DMS53 (cell line): Measurements from ENCODE around the gene ARNT2.
A peak's percentile ranks its signal among the peaks of the same experiment; 100 is the strongest.

Experiments
- DNase-seq: peaks from one replicate; lab custom pipeline; 2025; lab: John Stamatoyannopoulos, UW

ARNT2 gene

DNA sequence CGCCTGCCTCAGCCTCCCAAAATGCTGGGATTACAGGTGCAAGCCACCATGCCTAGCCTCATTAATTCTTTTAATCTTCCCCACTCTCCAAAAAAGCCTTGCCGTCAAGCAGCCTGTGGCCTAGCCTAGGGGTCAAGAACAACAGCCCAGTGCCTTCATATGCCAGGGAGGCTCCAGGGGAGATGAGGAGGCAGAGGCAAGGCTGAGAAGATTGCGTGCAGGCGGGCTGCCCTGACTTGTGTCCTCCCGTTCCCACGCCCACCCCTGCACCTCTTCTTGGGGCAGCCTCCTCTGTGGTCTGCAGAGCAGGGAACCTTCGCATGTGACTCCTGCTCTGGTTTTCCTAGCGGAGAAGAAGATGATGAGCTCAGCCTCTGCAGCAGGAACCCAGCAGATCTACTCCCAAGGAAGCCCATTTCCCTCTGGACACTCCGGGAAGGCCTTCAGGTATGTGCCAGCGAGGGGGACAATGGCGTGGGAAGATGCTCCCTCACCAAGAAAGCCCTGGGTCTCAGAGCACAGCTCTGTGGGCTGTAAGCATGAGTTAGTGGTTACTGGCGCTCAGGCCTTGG, 172.4 kb downstream of the ARNT2 start:
- no peak for DNase-seq

DNA sequence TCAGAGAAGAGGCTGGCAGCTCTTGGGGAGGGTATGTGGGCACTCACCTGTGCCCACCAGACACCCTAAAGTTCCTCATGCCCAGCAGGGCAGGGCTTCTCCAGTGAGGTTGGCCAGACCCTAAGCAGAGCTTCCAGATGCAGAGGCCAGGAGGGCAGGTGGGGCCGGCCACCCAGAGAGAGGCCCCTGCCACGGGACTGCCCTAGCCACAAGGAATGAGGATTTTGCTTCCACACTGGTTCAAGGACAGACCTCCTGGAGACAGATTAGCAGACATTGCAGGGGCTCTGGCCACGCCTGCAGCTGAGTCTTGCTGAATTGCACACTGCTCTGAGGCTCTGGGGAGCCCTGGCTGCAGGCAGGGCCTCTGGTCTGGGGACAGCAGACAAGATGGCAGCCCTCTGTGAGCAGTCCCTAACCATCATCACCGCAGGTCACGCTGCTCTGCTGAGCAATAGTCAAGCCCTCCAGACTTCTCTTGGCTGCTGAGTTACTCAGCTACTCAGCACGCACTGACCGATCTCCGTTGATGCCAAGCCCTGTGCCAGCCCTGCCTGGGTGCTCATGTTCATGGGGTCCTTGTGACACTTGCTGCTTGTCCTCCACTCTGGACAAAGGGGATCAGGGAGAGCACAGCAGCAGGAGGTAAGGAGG, 173.5 kb downstream of the ARNT2 start:
- no peak for DNase-seq

DNA sequence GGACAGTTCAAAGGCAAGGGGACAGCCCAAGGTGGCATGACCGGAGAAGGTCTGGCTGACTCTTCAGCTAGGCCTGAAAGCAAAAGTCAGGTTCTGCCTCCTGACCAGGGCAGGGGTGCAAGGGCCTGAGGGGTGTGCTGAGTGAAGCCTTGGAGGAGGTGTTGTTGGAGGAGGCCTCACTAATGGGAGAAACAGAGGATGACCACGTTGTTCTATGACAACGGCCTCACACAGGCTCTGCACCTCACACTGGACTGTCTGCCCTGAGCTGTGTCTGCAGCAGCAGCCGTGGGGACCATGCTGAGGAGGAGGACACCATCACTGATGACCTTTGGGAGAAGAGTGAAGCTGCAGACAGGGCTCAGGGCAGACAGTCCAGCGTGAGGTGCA, 174.0 kb downstream of the ARNT2 start:
- no peak for DNase-seq

DNA sequence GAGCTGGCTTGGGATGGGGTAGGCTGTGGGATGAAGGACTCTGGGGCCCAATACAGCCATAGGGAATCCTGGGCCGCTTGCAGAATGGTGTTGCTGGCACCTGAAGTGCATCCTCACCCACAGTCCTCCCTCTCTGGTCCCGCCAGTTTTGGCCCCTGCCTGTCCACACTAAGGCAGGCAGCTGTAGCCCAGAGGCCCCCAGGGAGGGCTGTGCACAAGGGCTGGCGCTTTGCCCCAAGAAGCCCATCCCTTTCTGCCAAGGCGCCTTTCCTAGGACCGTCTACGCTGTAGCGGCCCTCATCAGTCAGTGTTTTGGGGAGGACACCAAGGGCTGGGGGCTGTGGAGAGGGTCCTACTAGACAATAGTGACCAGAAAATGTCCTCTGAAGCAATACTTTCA, 174.7 kb downstream of the ARNT2 start:
- DNase-seq, result no peak

DNA sequence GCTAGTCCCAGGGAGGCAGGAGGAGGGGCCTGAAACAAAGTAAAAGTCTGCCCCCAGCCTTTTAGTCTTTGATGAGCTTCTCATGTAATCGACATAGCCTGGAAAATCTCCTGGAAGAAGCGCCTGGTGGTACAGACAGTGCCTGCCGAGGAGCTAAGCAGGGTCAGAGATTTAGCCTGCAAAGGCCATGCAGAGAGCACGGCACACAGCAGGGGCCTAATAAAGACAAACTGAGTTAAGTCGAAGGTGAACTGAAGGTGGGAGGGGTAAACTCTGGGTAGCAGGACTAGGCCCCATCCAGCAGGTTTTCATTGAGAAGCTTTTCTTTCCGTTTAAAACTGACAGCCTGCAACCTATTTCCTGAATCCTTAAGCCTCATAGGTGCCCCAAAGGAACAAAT, 175.4 kb downstream of the ARNT2 start:
- no peak for DNase-seq

DNA sequence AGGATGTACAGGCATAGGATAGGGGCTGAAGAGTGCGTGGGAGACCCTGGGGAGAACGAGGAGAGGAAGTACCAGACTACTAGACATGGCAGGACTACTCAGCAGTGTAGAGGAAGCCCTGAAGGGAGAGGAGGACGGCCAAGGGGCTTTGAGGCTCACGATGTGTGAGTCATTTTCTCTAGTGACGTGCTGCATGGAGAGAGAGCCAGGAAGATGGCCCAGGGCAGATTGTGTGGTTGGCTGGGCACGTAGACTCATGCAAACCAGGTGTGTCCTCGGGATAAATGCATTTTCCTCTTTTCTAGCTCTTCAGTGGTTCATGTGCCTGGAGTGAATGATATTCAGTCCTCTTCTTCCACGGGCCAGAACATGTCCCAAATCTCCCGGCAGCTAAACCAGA, 175.9 kb downstream of the ARNT2 start:
- DNase-seq, result no peak

DNA sequence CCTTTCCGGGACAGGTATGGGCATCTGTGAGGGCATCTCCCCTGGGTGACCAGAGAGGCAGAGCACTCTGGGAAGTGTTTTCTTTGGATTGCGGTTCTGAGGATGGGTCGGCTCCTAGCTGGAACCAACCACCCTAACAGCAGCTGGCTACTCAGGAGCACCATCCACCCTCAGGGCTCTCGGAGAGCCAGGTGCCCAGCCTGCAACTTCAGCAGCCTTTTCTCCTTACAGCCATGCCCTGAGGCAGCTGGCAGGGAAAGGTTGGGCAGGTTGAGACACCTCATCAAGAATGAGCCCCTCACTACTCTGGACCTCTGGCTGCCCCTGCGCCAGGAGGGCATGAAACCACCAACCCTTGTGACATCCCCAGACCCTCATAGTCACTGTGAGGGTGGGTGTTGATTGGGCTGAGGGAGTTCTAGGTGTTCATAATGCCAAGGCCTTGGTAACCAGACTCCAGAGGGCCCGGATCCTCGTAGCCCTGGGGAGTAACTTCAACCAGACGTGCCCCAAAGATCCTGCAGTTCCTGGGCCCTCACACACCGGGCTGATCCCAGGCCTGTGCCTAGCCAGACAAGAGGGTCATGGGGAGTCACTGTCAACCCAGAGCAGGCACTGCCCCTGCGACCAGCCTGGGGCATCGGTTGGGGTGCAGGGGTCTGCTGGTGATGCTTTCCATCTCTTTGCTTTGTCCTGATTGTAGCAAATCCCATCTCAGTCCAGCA, 176.5 kb downstream of the ARNT2 start:
- DNase-seq, result no peak

DNA sequence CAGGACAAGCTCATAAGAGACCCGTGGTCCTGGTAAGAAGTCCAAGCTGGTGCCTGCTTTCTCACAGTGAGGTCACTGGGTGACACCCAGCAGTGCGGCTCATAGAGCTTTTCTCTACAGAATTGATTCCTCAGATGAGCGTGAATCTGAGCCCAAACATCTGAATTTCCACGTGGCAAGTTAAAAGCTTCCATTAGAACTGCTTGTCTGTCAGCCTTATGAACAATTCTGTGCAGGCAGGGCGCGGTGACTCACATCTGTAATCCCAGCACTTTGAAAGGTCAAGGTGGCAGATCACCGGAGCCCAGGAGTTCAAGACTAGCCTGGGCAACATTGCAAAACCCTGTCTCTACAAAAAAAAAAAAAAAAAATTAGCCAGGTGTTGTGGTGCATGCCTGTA, 177.8 kb downstream of the ARNT2 start:
- no peak for DNase-seq

DNA sequence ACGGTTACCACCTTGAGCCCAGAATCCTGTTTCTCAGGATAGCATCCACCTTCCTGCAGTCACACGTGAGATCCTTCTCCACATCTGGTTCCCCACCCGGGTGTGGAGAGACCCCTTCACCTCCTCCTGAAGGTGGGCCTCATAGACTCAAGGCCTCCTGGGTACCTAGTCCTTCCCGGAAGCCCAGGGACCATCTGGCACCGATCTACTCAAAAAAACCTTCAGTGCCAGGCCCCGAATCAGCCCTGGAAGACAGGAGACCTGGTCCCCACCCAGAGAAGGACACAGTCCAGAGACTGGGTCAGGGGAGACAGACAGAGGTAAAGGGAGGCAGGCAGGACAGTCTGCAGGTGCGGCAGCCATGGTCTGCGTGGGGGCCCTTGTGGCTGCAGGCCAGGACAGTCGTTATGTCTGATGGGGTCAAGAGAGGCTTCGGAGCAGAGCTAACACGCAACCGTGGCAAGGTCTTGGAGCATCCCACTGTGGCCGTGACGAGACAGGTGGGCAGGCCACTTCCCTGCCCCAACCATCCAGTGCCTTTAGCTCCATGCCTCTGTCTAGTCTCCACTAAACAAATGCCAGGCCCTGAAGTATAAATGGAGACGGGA, 178.7 kb downstream of the ARNT2 start:
- no peak for DNase-seq

DNA sequence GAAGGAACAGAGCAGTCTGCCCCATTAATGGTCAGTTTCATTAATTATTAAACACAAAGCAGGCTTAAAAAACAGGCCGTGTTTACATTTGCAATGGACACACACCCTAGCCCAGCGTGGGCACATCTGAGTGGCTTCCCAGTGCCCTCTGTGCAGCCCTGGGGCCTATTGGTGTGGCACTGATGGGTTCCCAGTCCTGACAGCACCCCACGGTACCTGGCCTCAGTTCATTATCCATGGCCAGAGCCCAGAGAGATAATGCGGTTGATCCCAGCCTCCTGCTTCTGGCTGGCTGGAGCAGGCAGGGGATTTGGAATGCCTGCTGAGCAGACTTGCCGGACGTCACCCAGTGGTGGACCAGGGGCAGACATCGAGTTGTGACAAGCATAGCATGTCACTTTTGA, 180.4 kb downstream of the ARNT2 start:
- DNase-seq, result peak; percentile 45

DNA sequence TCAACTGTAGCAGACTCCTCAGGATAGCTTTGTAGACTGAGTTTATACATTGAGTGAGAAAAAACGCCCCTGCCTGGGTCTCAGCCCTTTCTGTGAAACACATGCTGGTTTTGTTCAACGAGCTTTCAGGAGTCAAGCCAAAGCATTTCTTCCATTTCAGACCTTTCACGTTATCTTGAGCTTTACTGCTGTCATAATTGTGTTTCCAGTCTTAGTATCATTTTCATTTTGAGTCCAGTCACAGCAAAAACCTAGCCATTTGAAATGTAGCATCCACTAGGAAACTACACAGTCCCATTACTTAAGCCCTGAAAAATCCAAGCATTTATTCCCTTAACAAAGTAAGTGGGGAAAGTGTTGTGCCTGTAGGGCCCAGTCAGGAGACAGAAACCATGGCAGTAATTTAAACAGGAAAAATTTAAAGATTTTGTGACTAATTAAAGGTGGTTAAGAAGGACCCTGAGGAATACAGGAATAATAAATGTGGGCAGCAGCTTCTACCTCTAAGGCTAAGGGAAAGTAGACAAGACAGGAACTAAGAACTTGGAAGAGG, 180.9 kb downstream of the ARNT2 start:
- DNase-seq, result no peak

DNA sequence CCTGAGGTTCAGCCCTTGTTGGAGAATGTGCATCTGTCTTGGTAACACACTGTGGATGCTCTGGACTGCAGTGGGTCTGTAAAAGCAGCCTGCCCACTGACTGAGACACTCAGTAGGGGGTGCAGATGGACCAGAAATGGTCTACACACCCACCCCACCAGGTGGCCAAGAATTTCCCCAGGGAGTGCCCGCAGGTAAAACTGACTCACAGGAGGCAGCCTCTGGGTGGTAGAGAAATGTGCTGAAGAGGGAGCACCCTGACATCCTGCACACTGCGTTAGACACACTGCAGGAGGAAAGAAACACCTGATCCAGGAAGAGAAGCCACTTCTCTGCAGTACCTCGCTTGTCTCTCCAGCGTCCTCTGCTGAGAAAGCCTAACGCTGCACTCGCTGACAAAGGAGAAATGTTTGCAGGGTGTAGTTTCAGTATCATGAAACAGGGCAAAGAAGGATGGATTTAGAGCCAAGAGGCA, 181.4 kb downstream of the ARNT2 start:
- DNase-seq, result peak; percentile 61

DNA sequence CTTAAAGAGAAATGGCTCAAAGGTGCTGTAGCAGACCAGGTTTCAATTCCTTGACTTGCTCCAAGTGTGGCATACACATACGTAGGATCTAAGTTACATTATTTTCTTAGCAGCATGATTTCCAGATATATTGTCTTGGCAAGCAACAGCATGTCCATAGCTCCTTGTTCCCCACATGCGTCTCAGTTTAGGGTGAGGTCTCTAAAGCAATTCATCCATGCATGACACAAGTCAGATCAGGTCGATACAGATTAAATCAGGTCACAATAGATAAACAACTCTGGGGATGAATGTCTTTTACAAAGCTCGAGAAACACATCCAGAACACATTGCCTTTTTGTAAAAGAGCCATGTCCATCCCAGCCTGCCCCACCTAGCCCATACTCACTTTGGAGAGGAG, 182.0 kb downstream of the ARNT2 start:
- no peak for DNase-seq

DNA sequence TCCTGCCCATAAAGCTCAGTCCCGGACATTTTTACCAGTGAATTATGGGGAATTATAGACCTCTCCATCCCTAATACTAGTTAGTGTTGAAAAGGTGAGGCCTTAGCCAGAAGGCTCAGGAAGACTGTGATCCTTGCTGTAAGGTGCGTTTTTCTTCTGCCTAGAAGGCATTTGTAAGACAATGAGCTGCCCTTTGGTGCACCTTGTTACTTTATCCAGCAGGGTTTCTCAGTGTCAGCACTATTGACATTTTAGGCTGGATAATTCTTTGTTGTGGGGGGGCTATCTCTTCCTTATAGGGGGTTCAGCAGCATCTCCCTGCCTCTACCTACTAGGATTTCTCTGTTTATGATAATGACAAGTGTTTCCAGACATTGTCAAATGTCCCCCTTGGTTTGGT, 182.8 kb downstream of the ARNT2 start:
- DNase-seq, result no peak

DNA sequence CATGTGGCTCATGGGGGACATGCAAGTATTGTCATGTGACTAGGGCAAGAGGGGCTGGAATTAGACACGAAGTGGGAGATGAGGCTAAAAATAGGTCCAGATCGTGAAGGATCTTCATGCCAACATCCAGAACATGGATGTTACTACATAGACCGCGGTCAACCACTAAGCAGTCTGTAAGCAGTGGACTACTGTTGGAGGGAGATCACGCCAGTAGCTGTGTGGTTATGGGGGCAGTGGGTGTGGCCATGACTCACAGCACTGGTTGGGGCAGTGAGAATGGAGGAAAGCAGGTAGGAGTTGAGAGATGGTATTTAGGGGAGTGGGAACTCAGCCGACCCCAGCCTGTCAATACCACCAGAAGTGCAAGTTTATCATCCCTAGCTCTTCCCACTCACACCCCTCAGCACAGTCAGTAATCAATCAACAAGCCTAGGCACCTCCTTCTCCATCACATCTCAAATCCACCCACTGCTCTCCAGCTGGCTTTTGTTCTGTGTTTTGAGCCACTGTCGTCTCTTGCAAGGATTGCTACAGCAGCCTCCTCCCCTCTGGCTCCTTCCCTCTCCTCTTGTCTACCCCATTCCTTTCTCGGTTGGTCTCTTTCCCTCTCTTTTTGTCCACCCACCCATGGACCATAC, 183.8 kb downstream of the ARNT2 start:
- DNase-seq, result no peak

DNA sequence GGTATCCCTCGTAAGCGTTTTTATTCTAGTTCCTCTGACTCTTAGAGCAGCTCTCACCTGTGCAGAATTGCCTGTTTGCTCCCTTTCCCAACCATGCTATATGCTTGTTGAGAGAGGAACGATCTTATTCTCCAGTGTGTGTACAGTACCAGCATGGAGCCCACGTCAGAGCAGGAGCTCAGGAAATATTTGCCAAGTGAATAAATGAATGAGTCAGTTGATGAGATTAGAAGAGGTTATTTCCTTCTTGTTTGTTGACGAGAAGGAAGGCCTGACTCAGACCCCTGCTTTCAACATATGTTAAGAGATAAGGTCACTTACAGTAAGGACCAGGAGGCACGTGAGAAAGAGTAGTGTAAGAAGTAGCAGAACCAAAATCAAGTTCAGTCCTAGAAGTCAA, 184.6 kb downstream of the ARNT2 start:
- DNase-seq, result peak; percentile 86

DNA sequence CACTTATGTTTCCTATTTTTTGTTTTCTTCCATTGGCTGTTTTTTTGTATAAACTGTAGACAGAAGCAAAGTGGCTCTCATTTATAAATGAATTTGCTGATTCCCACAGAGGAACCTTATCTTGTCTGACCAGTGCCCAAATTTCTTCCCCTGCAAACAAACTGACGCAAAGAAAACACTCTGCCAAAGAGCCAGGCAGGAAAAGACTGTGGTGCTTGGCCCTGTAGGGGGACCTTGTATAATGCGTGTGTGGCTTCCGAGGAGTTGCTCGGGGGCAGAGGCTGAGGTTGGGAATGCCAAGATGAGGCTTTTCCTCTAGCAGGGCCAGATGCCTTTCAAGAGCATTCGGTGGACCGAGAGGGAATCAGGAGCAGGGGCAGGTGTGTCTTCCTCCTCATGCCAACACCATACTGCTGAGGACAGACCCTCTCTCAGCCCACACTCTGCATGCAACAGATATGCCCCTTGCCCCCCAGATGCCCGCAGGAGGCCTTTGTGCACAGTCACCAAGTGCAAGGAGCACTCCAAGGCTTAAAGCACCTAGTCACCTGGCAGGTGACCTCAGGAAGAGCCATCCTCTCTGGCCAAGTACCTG, 186.7 kb downstream of the ARNT2 start:
- DNase-seq, result no peak

DNA sequence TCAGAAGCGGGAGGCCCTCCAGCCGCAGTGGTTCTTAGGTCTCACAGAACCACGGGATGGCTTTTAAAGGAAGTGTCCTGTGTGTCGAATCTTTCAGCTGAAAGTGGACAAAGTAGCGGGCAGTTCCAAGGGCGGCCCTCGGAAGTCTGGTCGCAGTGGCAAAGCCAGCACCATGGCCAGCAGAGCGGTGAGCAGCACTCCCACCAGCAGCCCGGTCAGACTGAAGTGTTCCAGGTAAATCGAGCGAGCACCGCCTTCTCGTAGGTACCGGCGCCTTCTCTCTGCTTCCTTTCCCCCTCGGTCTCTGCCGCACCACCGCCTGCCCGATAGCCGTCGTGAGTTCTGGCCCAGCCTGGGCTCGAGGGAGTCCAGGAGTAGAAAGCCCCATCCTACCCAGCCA, 187.3 kb downstream of the ARNT2 start:
- DNase-seq, result no peak

DNA sequence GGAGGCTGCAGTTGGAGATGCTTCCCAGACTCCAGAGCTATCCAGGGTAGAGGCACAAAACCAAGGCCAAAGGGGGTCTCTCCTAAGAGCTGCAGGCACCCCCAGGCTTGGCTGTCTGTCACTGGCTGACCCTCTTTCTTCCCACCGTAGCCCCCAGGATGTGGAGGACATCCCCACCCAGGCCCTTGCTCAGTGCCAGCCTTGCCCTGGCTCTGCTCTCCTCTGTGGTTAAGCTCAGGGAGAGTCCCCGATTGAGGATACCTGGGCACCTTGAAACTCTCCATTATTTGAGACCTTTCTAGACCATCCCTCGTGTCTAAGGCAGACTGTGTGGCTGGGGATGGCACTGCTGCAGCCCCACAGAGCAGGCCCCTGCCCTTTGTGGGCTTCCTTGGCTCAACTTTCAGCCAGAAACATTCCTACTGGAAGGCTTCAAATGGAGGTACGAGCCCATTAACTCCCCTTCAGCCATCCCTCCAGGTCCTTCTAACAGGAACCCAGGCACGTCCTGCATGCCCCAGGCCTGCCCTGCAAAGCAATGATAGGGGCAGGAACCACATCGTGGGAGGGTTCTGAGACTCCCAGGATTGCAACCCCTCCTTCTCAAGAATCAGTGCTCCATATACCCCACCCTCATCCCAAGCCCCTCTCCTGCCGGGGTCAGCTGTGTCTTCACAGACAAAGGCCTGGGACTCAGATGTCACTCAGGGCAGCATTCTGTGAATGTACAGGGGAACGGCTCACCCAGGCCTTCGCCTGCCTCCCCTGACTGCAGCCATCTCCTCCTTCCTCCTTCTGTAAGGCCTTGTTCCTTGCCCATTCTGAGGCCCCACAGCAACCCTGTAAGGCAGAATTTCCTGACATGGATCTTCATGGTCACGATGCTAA, 188.0 kb downstream of the ARNT2 start:
- DNase-seq, result no peak

DNA sequence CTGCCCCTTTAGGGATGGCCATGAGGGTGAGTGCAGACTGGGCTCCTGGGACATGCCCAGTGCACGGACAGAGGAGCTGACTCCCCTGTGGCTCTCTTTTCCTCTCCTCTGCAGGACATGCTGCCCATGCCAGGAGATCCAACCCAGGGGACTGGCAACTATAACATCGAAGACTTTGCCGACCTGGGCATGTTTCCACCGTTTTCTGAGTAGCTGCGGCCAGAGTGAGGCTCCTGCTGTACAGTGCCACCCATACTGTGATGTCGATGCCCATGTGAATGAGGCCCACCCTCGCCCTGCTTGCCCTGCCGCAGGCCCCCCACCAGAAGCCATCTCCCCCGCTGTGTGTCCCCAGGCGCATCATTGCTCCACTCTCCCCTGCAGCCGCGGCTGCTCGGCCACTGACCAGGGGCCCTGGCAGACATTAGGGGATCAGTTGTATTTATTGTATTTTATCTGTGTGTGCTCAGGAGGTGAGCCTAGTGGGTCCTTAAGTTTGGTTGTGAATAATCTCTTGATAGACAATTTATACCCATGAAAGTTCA, 189.4 kb downstream of the ARNT2 start:
- no peak for DNase-seq
